SK-N-SH treated with all-trans-retinoic acid at 6 μM for 48 hours (cell line): Measurements from ENCODE around the gene ORC5.

ENCODE experiments used
- ATAC-seq: fragments of 200-7000 bp; cut with Tn5 transposase; 3 replicates; pipeline ENCODE4 v1.9.1; 2020; ENCODE audit warnings: mild to moderate bottlenecking, moderate library complexity
- ARNTL ChIP-seq: fragments of 450-650 bp; formaldehyde crosslinking; IDR thresholded peaks from 2 replicates; pipeline ENCODE4 v1.5.0; 2020; ENCODE audit warnings: low read depth, mild to moderate bottlenecking, moderate library complexity, borderline replicate concordance
- BACH2 ChIP-seq: fragments of 250-450 bp; sonication (Bioruptor Pico); IDR thresholded peaks from 2 replicates; pipeline ENCODE4 v1.9.0; 2021; ENCODE audit warnings: mild to moderate bottlenecking, borderline replicate concordance
- CSDC2 ChIP-seq: fragments of 250-450 bp; sonication (Bioruptor Pico); IDR thresholded peaks from 2 replicates; pipeline ENCODE4 v1.5.0; 2020; ENCODE audit warnings: mild to moderate bottlenecking, moderate library complexity
- ESRRG ChIP-seq: fragments of 250-450 bp; sonication (Bioruptor Pico); IDR thresholded peaks from 2 replicates; pipeline ENCODE4 v1.6.1; 2021; ENCODE audit warnings: mild to moderate bottlenecking
- ISL1 ChIP-seq: fragments of 250-450 bp; sonication (Bioruptor Pico); IDR thresholded peaks from 2 replicates; pipeline ENCODE4 v2.1.2; 2022; ENCODE audit warnings: mild to moderate bottlenecking, moderate library complexity
- SNAI2 ChIP-seq: fragments of 250-450 bp; sonication (Bioruptor Pico); IDR thresholded peaks from 2 replicates; pipeline ENCODE4 v1.5.0; 2020; ENCODE audit warnings: mild to moderate bottlenecking, moderate library complexity
- TOX ChIP-seq: fragments of 250-450 bp; sonication (Bioruptor Pico); IDR thresholded peaks from 2 replicates; pipeline ENCODE4 v1.8.0; 2021; ENCODE audit warnings: mild to moderate bottlenecking, moderate library complexity, borderline replicate concordance
- ZC3H10 ChIP-seq: fragments of 250-450 bp; sonication (Bioruptor Pico); IDR thresholded peaks from 2 replicates; pipeline ENCODE4 v1.5.1; 2021; ENCODE audit warnings: mild to moderate bottlenecking, moderate library complexity
- ZFP3 ChIP-seq: fragments of 250-450 bp; sonication (Bioruptor Pico); IDR thresholded peaks from 2 replicates; pipeline ENCODE4 v1.5.0; 2020; ENCODE audit warnings: mild to moderate bottlenecking, moderate library complexity
- ZNF565 ChIP-seq: fragments of 450-650 bp; formaldehyde crosslinking; conservative IDR thresholded peaks from 2 replicates; pipeline ENCODE4 v1.5.0; 2020; ENCODE audit warnings: low read depth, mild to moderate bottlenecking, moderate library complexity
- ZNF70 ChIP-seq: fragments of 450-650 bp; formaldehyde crosslinking; IDR thresholded peaks from 2 replicates; pipeline ENCODE4 v1.5.0; 2020; ENCODE audit warnings: mild to moderate bottlenecking, moderate library complexity
- ZNF8 ChIP-seq: fragments of 450-650 bp; formaldehyde crosslinking; IDR thresholded peaks from 2 replicates; pipeline ENCODE4 v1.5.0; 2020; ENCODE audit warnings: mild to moderate bottlenecking, moderate library complexity
- TF ChIP-seq, protein P1 (sequence below): fragments of 250-450 bp; sonication (Bioruptor Pico); IDR thresholded peaks from 2 replicates; pipeline ENCODE4 v1.5.1; 2021; ENCODE audit warnings: mild to moderate bottlenecking, moderate library complexity
- TF ChIP-seq, protein P2 (sequence below): fragments of 250-450 bp; sonication (Bioruptor Pico); IDR thresholded peaks from 2 replicates; pipeline ENCODE4 v1.5.0; 2020; ENCODE audit warnings: mild to moderate bottlenecking, moderate library complexity
- TF ChIP-seq, protein P3 (sequence below): fragments of 250-450 bp; sonication (Bioruptor Pico); IDR thresholded peaks from 2 replicates; pipeline ENCODE4 v1.8.0; 2020; ENCODE audit warnings: mild to moderate bottlenecking, moderate library complexity, borderline replicate concordance
- TF ChIP-seq, protein P4 (sequence below): fragments of 250-450 bp; sonication (Bioruptor Pico); IDR thresholded peaks from 2 replicates; pipeline ENCODE4 v1.5.1; 2020; ENCODE audit warnings: low read depth, mild to moderate bottlenecking, moderate library complexity

ORC5 gene

DNA sequence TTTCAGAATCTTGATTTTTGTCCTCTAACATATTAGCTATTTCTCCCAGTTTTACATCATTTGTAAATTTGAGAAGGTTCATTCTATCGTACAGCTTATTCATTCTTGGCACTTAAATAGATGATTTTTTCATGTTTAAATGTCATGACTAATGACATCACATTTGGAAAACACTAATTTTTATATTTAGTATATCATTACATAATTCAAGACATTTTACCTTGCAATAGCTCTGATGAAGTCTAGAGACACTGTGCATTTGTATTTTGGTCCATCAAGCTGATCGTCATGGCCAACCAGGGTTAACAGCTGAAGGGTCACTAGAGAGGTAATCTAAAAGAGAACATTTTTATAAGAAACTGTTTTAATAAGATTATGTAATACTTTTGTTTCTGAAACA, 71.3 kb downstream of the ORC5 start:
- ATAC-seq, result no peak
- no peak for TF ChIP-seq ZNF565 (CRISPR knock-in tag)
- TF ChIP-seq ZC3H10 (CRISPR knock-in tag), result no peak
- TF ChIP-seq ZNF70 (CRISPR knock-in tag), result no peak
- TF ChIP-seq ZNF8 (CRISPR knock-in tag), result no peak
- TF ChIP-seq, protein P1, sequence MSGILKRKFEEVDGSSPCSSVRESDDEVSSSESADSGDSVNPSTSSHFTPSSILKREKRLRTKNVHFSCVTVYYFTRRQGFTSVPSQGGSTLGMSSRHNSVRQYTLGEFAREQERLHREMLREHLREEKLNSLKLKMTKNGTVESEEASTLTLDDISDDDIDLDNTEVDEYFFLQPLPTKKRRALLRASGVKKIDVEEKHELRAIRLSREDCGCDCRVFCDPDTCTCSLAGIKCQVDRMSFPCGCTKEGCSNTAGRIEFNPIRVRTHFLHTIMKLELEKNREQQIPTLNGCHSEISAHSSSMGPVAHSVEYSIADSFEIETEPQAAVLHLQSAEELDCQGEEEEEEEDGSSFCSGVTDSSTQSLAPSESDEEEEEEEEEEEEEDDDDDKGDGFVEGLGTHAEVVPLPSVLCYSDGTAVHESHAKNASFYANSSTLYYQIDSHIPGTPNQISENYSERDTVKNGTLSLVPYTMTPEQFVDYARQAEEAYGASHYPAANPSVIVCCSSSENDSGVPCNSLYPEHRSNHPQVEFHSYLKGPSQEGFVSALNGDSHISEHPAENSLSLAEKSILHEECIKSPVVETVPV (CRISPR knock-in tag), result no peak
- TF ChIP-seq, protein P2, sequence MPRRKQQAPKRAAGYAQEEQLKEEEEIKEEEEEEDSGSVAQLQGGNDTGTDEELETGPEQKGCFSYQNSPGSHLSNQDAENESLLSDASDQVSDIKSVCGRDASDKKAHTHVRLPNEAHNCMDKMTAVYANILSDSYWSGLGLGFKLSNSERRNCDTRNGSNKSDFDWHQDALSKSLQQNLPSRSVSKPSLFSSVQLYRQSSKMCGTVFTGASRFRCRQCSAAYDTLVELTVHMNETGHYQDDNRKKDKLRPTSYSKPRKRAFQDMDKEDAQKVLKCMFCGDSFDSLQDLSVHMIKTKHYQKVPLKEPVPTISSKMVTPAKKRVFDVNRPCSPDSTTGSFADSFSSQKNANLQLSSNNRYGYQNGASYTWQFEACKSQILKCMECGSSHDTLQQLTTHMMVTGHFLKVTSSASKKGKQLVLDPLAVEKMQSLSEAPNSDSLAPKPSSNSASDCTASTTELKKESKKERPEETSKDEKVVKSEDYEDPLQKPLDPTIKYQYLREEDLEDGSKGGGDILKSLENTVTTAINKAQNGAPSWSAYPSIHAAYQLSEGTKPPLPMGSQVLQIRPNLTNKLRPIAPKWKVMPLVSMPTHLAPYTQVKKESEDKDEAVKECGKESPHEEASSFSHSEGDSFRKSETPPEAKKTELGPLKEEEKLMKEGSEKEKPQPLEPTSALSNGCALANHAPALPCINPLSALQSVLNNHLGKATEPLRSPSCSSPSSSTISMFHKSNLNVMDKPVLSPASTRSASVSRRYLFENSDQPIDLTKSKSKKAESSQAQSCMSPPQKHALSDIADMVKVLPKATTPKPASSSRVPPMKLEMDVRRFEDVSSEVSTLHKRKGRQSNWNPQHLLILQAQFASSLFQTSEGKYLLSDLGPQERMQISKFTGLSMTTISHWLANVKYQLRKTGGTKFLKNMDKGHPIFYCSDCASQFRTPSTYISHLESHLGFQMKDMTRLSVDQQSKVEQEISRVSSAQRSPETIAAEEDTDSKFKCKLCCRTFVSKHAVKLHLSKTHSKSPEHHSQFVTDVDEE, result no peak
- no peak for TF ChIP-seq ZFP3 (CRISPR knock-in tag)
- no peak for TF ChIP-seq ISL1

DNA sequence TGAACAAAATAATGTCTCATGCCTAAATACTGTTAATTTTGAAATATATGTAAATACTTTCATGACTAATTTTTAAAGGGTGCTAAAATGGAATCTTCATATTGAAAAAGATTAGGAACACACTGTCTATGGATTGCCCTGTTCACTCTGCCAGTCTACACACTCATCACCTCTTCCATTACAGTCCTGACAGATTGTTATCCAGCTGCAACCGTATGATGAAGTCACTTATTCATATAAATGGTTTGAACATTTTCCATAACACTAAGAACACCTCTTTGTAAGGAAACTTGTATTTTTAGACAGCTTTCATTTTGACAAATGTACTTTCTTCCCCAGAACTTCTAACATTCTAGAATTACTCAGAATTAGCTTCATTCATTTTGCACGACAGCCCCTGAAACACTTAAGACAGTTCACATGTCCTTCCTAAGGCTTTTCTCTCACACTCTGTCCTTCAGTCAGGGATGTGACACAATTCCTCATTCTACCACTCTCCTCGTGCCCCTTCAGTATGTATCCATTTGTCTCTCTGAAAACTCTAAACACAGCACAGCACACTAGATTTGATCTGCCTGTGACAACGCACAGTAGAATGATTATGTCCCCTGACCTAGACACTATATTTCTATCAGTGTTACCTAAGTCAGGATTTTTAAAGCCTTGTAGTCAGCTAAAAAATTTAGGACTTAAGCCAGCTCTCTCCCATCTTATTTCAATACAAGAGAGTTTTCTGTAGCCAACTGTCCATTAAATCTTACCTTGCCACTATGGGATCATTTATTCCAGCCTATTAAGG, 71.9 kb downstream of the ORC5 start:
- TF ChIP-seq SNAI2 (CRISPR knock-in tag) (no peak), BACH2 (CRISPR knock-in tag) (no peak)
- TF ChIP-seq, protein P3, sequence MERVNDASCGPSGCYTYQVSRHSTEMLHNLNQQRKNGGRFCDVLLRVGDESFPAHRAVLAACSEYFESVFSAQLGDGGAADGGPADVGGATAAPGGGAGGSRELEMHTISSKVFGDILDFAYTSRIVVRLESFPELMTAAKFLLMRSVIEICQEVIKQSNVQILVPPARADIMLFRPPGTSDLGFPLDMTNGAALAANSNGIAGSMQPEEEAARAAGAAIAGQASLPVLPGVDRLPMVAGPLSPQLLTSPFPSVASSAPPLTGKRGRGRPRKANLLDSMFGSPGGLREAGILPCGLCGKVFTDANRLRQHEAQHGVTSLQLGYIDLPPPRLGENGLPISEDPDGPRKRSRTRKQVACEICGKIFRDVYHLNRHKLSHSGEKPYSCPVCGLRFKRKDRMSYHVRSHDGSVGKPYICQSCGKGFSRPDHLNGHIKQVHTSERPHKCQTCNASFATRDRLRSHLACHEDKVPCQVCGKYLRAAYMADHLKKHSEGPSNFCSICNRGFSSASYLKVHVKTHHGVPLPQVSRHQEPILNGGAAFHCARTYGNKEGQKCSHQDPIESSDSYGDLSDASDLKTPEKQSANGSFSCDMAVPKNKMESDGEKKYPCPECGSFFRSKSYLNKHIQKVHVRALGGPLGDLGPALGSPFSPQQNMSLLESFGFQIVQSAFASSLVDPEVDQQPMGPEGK (CRISPR knock-in tag), result no peak
- no peak for ATAC-seq

DNA sequence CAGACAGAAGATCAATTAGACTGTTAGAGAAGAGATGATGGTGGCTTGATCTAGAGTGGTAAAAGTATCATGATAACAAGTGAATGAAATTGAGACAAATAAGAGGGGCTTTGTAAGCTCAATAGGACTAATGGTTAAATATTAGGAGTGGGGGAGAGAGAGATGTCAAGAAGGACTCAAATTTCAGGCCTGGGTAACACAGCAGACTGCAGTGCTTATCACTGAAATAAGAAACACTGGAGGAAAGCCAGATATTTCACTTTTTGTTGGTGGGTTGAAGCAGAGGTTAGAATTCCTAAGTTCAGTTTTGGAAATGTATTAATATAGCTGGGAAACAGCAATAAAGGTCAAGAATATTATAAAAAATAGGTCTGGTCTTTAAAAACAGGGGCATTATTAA, 74.6 kb downstream of the ORC5 start:
- TF ChIP-seq, protein P3 (CRISPR knock-in tag), result no peak
- TF ChIP-seq ISL1 (no peak; the same call in 1 of the 2 replicates), CSDC2 (no peak), ZNF8 (CRISPR knock-in tag) (no peak), TOX (CRISPR knock-in tag) (no peak), ZFP3 (CRISPR knock-in tag) (no peak), ZNF70 (CRISPR knock-in tag) (no peak), ARNTL (CRISPR knock-in tag) (no peak), ESRRG (CRISPR knock-in tag) (no peak)
- TF ChIP-seq, protein P2, result no peak
- TF ChIP-seq, protein P4, sequence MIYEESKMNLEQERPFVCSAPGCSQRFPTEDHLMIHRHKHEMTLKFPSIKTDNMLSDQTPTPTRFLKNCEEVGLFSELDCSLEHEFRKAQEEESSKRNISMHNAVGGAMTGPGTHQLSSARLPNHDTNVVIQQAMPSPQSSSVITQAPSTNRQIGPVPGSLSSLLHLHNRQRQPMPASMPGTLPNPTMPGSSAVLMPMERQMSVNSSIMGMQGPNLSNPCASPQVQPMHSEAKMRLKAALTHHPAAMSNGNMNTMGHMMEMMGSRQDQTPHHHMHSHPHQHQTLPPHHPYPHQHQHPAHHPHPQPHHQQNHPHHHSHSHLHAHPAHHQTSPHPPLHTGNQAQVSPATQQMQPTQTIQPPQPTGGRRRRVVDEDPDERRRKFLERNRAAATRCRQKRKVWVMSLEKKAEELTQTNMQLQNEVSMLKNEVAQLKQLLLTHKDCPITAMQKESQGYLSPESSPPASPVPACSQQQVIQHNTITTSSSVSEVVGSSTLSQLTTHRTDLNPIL (CRISPR knock-in tag), result no peak
- TF ChIP-seq, all 23 proteins: peak for 0
- ATAC-seq, result no peak
